ENCODE measurements around the gene PALLD. TPM values are rescaled to one million over a fixed set of nuclear protein-coding genes. Genes with fewer than 3 reads are reported as not detected.

The PALLD gene
- total and polyA plus RNA-seq, 2 of the 8 experiments (the other 6 are each of a cell fraction or from before 2014, with no cell fraction given): 10.5 to 25.0 TPM

DNA sequence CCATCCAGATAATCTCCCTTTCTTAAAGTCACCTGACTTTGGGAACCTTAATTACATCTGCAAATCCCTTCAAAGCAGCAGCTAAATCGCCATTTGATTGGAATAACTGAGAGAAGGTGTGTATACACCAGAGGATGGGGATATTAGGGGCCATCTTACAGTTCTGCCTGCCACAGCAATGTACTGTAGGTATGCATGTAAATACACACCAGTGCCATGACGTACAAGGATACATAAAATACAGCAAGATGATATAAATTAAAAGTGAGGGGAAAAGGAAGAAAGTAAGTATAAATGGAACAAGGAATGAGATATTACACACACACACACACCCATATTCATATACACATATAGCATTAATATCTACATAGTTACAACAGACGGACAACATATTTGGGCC lies 432.0 kb downstream of the PALLD start:
- Histone ChIP-seq H3K23ac (ENCODE audit: insufficient read length) (no peak overlapping the region), H4K91ac (replicated peaks; ENCODE audit: insufficient read length, low read length) (no peak overlapping the region), H4K8ac (ENCODE audit: extremely low read depth, insufficient read depth, low read length) (no peak overlapping the region), H3K9me3 (ENCODE audit: insufficient read depth in 2 of 2, low read depth in 1 of 2, low read length in 1 of 2) (peaks cover 0 to 3% of the 10 kb centered on the region in 2 experiments; a peak in 1 of 4 replicates), H2BK15ac (ENCODE audit: low read length) (no peak overlapping the region), H3K14ac (ENCODE audit: insufficient read length) (no peak overlapping the region), H3K27me3 (replicated peaks in 1 of 4; ENCODE audit: control insufficient read depth in 3 of 4, extremely low read depth in 1 of 4, insufficient read depth in 3 of 4, low read length in 3 of 4) (peaks cover 0 to 1% (median 0%) of the 10 kb centered on the region in 4 experiments; a peak in 1 of 7 replicates), H3K4me3 (ENCODE audit: extremely low read depth in 1 of 4, insufficient read depth in 2 of 4, low read depth in 3 of 4, low read length in 4 of 4) (no peak overlapping the region), H3K4ac (replicated peaks; ENCODE audit: insufficient read length, low read depth, low read length) (no peak overlapping the region), H2AFZ (ENCODE audit: low read length) (no peak overlapping the region), H3K79me2 (ENCODE audit: control insufficient read depth in 1 of 2, insufficient read depth in 2 of 2, low read length in 2 of 2) (no peaks in the 10 kb centered on the region), H3K27ac (ENCODE audit: low read depth, low read length) (no peak overlapping the region), H3K23me2 (ENCODE audit: low read depth, low read length) (no peaks in the 10 kb centered on the region), H3K4me2 (ENCODE audit: insufficient read depth in 1 of 2, low read depth in 2 of 2, low read length in 2 of 2) (no peak overlapping the region), H2BK12ac (ENCODE audit: low read depth, low read length) (no peak overlapping the region), H3K9ac (replicated peaks in 1 of 4; ENCODE audit: extremely low read depth in 1 of 4, low read depth in 3 of 4, low read length in 3 of 4) (no peak overlapping the region), H3K18ac (ENCODE audit: extremely low read depth, low read length) (no peak overlapping the region), H3K56ac (replicated peaks; ENCODE audit: insufficient read length, low read depth, low read length) (no peak overlapping the region), H3K4me1 (replicated peaks in 1 of 4; ENCODE audit: control insufficient read depth in 3 of 4, insufficient read depth in 4 of 4, low read length in 3 of 4) (no peaks in the 10 kb centered on the region), H2BK5ac (ENCODE audit: low read depth, low read length) (no peak overlapping the region), H4K5ac (ENCODE audit: insufficient read length, low read depth, low read length) (no peak overlapping the region), H3K79me1 (ENCODE audit: low read depth, low read length) (no peaks in the 10 kb centered on the region), H2AK5ac (ENCODE audit: low read depth, low read length) (no peak overlapping the region), H4K20me1 (replicated peaks in 1 of 2; ENCODE audit: control insufficient read depth in 1 of 2, insufficient read depth in 2 of 2, low read length in 2 of 2) (peaks cover 0 to 2% of the 10 kb centered on the region in 2 experiments), H3K36me3 (ENCODE audit: control insufficient read depth in 2 of 4, insufficient read depth in 4 of 4, low read length in 3 of 4) (peaks cover 3 to 28% (median 20%) of the 10 kb centered on the region in 4 experiments; a peak in 7 of 8 replicates), H2BK120ac (replicated peaks; ENCODE audit: low read depth, low read length) (no peak overlapping the region), H2BK20ac (ENCODE audit: low read length) (no peak overlapping the region)
- FAIRE-seq (no peak), DNase-seq (ENCODE audit: low read depth in 1 of 2, low spot score in 2 of 2) (no peak)
- TF ChIP-seq MAX (IDR thresholded peaks at IDR 0.05) (no peak), RFX5 (IDR thresholded peaks at IDR 0.05; ENCODE audit: borderline replicate concordance, low read depth, low read length) (no peak), RBBP5 (IDR thresholded peaks at IDR 0.05; ENCODE audit: borderline replicate concordance, low read depth, low read length) (no peak), POLR2A (IDR thresholded peaks at IDR 0.05; ENCODE audit: control extremely low read depth in 1 of 2, low read depth in 2 of 2, low read length in 2 of 2) (no peak), BACH1 (IDR thresholded peaks at IDR 0.05; ENCODE audit: low read length) (no peak), GABPA (IDR thresholded peaks at IDR 0.05; ENCODE audit: borderline replicate concordance, insufficient read depth, low read length) (no peak), PHF8 (conservative IDR thresholded peaks at IDR 0.05; ENCODE audit: low read depth, low read length) (no peak)
- ChIA-PET CTCF (ENCODE audit: partially characterized antibody) (interaction anchor here (1.1 to 3.6 kb wide), 2 partner anchors 14 to 557 kb away, joined by 3 to 26 read pairs; no protein-coding TSS in a partner anchor), POLR2A (ENCODE audit: partially characterized antibody) (no interaction called here)
- 91% methylated on average over 3 of the region's 3 CpGs; no CpG with 5 or more reads in 1 of the 2 experiments for WGBS, 2 experiments (ENCODE audit: extremely low coverage in 1 of 2, insufficient coverage in 1 of 2, insufficient read length in 1 of 2, insufficient replicate concordance in 2 of 2, low coverage in 1 of 2, low lambda C conversion rate in 2 of 2, missing lambda C conversion rate in 1 of 2)

All from H1 (cell line).